ENCODE results near the gene DDN.

DDN gene

DNA sequence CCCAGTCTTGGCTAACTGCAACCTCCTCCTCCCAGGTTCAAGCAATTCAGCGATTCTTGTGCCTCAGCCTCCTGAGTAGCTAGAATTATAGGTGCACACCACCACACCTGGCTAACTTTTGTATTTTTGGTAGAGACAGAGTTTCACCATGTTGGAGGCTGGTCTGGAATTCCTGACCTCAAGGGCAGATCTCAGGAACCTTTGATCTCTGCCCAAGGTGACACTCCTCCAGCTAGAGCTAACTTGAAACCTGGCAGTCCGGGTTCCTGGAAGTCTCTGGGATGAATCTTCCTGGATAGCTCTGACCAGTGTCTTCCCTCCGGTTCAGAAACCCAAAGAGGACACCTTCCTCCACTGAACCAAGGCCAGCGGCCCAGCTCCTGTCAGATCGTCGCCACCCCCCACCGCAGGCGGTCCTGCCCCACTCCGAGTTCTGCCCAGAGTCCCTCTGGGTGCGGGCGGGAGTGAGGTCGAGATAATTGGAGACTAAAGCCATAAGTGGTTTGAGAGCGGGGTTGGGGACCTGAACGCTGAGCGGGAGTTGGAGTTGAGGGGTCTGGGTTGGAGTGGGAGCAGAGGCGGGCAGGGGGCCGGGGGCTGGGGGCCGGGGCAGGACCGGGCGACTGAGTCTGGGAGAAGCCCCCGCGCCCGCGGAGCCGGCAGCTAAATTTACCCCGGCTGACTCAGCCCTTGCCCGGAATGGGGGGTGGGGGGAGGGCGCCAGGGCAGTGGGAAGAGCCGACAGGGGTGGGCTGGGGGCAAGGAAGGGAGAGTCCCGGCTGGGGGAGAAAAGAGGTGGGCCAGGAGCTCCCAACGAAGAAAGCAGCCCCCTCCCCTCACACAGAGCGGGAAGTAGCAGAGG is 4.7 kb downstream of the DDN start:
- Mint-ChIP-seq H3K9me3 (no peaks in the 10 kb centered on the region), H3K4me1 (peaks cover 24% of the 10 kb centered on the region), H3K27ac (no peak overlapping the region), H3K27me3 (ENCODE audit: low read depth, poor library complexity) (peaks cover 73% of the 10 kb centered on the region), H3K36me3 (ENCODE audit: low read depth) (no peaks in the 10 kb centered on the region), H3K4me3 (peak overlapping the region; percentile 30)
- TF ChIP-seq, protein P1, sequence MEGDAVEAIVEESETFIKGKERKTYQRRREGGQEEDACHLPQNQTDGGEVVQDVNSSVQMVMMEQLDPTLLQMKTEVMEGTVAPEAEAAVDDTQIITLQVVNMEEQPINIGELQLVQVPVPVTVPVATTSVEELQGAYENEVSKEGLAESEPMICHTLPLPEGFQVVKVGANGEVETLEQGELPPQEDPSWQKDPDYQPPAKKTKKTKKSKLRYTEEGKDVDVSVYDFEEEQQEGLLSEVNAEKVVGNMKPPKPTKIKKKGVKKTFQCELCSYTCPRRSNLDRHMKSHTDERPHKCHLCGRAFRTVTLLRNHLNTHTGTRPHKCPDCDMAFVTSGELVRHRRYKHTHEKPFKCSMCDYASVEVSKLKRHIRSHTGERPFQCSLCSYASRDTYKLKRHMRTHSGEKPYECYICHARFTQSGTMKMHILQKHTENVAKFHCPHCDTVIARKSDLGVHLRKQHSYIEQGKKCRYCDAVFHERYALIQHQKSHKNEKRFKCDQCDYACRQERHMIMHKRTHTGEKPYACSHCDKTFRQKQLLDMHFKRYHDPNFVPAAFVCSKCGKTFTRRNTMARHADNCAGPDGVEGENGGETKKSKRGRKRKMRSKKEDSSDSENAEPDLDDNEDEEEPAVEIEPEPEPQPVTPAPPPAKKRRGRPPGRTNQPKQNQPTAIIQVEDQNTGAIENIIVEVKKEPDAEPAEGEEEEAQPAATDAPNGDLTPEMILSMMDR (IDR thresholded peaks at IDR 0.05), result no peak
- no peak for DNase-seq

DNA sequence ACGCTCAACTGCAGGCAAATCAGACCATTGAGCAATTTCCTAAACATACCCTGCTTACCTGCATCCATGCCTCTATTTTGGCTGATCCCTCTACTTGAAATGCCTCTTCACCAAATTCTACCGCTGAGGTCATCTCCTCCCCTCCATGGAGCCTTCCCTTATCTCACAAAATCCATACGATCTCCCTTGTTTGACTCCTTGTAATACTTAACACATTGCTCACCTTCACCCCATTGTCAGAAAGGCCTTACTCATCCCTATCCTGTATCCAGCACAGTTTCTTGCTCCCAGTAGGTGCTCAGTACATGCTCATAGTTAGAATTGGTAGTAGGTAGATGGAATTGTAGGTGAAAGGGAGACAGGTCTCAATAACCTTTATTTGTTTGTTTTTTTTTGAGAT is 5.4 kb downstream of the DDN start:
- no peaks in the 10 kb centered on the region for H3K9me3 Mint-ChIP-seq
- no peaks in the 10 kb centered on the region for H3K36me3 Mint-ChIP-seq (ENCODE audit: low read depth)
- TF ChIP-seq, protein P1 (IDR thresholded peaks at IDR 0.05), result no peak
- no peak overlapping the region for H3K4me3 Mint-ChIP-seq
- H3K27ac Mint-ChIP-seq, result no peak overlapping the region
- H3K4me1 Mint-ChIP-seq, result peaks cover 22% of the 10 kb centered on the region
- DNase-seq, result no peak
- H3K27me3 Mint-ChIP-seq (ENCODE audit: low read depth, poor library complexity), result peaks cover 76% of the 10 kb centered on the region

DNA sequence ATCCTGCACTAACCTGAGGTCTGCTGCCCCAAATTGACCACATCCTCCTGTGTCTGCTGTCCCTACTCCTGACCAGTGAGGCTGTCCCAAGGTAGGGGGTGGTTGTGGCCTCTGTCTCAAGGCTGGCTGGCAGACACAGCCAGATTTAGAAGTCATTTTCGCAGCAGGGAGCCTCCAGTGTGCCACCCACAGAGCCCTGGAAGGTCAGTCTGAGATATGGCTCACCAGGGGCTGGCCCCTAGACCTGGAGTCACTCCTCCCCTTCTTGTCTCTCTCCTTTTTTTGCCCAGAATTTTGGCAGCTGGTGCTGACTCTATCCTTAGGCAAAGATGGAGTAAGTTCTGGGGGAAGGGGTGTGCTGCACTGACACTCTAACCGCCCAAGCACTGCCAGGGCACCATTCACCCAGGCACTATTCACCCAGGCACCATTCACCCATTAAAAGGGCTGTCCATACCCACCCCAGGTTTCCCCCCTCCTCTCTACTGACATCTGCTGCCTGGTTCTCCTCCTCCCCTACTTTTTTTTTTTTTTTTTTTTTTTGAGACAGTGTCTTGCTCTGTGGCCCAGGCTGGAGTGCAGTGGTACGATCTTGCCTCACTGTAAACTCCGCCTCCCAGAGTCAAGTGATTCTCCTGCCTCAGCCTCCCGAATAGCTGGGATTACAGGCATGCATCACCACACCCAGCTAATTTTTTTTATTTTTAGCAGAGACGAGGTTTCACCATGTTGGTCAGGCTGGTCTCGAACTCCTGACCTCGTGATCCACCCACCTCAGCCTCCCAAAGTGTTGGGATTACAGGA is 7.7 kb downstream of the DDN start:
- Mint-ChIP-seq H3K27ac (no peak overlapping the region), H3K36me3 (ENCODE audit: low read depth) (no peaks in the 10 kb centered on the region), H3K4me1 (peaks cover 18% of the 10 kb centered on the region), H3K27me3 (ENCODE audit: low read depth, poor library complexity) (peaks cover 77% of the 10 kb centered on the region), H3K4me3 (no peak overlapping the region), H3K9me3 (no peaks in the 10 kb centered on the region)
- TF ChIP-seq, protein P1 (IDR thresholded peaks at IDR 0.05), result no peak
- no peak for DNase-seq

DNA sequence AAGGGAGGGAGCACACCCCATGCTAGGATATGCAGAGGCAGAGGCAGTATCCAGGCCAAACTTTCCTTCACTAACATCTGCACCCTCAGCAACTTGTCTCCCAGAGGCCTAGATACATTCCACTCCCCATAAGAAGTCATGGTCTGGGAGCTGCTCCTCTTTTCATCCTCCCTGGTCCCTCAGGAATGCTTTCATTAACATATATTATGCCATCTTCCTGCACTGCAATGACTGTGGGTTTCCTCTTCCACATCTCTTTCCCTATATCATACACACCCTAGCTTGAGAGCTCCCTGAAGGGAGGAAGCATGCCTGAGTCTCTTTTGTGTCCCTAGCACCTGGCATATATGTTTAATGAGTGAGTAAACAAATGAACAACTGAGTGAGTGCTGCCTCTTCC is 8.6 kb downstream of the DDN start:
- H3K36me3 Mint-ChIP-seq (ENCODE audit: low read depth), result no peaks in the 10 kb centered on the region
- H3K27me3 Mint-ChIP-seq (ENCODE audit: low read depth, poor library complexity), result peaks cover 77% of the 10 kb centered on the region
- peaks cover 19% of the 10 kb centered on the region for H3K4me1 Mint-ChIP-seq
- no peak overlapping the region for H3K4me3 Mint-ChIP-seq
- H3K27ac Mint-ChIP-seq, result no peak overlapping the region
- TF ChIP-seq, protein P1 (IDR thresholded peaks at IDR 0.05), result no peak
- H3K9me3 Mint-ChIP-seq, result no peaks in the 10 kb centered on the region
- DNase-seq, result no peak

DNA sequence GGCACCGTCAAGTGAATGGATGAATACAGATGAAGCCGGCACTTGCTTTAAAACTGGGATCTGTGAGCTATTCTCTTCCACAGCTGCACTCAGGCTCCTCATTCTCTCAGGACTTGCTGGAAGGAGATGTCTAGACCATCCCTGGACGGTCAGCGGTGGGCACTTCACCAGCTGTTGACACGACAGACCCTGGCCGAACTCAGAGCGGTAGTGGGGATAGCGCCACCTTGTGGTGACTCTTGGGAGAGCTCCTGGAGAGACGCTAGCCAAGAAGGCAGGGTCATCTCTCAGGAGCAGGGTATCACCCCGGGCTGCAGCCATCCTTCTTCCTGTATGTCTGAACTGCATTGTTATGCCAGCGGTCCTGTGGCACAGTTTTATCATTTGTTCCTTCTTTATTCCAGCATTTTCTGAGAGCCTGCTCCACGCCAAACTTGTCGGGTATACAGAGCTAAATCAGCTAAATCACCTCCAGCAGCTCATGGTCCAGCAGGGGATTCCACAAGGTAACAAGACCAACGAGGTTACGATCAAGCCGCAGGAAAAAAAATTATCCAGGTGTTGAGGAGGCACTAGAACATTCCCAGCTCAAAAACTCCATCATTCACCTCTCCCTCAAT is 11.0 kb downstream of the DDN start:
- no peaks in the 10 kb centered on the region for H3K36me3 Mint-ChIP-seq (ENCODE audit: low read depth)
- no peak overlapping the region for H3K27ac Mint-ChIP-seq
- peaks cover 32% of the 10 kb centered on the region for H3K4me1 Mint-ChIP-seq
- H3K4me3 Mint-ChIP-seq, result no peak overlapping the region
- H3K9me3 Mint-ChIP-seq, result no peaks in the 10 kb centered on the region
- TF ChIP-seq, protein P1 (IDR thresholded peaks at IDR 0.05), result peak; percentile 83
- DNase-seq, result peak; percentile 90
- H3K27me3 Mint-ChIP-seq (ENCODE audit: low read depth, poor library complexity), result peaks cover 82% of the 10 kb centered on the region
